Upper lobe of left lung (tissue), 4 donors: ENCODE data around the gene CCR2.
"Not testable (repeated sequence)": the region's sequence is repeated elsewhere in the genome, so short reads cannot be mapped to it uniquely, and the experiment has no call there.

Experiments used
- EP300 ChIP-seq, 4 donors: sonication (generic); formaldehyde crosslinking; IDR thresholded peaks; one replicate each; pipeline ENCODE4 v1.5.1; 2017; ENCODE audit warnings: antibody characterized with exemption in 4 of 4, control low read depth in 2 of 4
- POLR2A ChIP-seq, 4 donors: fragments of 450-650 bp; IDR thresholded peaks; one replicate each; pipeline ENCODE4 v1.5.1; 2016 to 2017; ENCODE audit warnings: antibody characterized with exemption in 4 of 4, mild to moderate bottlenecking in 2 of 4
- TF ChIP-seq, protein P1 (sequence below), 6 experiments: fragments of 450-650 bp in 4 of 6; fragments of 200-600 bp in 2 of 6; sonication (generic) in 2 of 6; IDR thresholded peaks; one replicate each; pipeline ENCODE4 v1.5.1; 2016 to 2019; ENCODE audit warnings: antibody characterized with exemption in 6 of 6

DNA sequence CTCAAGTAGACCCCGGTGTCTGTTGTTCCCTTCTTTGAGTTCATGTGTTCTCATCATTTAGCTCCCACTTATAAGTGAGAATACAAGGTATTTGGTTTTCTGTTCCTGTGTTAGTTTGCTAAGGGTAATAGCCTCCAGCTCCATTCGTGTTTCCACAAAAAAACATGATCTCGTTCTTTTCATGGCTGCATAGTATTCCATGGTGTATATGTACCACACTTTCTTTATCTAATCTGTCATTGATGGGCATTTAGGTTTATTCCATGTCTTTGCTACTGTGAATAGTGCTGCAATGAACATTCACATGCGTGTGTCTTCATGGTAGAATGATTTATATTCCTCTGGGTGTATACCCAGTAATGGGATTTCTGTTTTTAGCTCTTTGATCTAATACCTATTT is 49.0 kb downstream of the CCR2 start:
- TF ChIP-seq, protein P1, sequence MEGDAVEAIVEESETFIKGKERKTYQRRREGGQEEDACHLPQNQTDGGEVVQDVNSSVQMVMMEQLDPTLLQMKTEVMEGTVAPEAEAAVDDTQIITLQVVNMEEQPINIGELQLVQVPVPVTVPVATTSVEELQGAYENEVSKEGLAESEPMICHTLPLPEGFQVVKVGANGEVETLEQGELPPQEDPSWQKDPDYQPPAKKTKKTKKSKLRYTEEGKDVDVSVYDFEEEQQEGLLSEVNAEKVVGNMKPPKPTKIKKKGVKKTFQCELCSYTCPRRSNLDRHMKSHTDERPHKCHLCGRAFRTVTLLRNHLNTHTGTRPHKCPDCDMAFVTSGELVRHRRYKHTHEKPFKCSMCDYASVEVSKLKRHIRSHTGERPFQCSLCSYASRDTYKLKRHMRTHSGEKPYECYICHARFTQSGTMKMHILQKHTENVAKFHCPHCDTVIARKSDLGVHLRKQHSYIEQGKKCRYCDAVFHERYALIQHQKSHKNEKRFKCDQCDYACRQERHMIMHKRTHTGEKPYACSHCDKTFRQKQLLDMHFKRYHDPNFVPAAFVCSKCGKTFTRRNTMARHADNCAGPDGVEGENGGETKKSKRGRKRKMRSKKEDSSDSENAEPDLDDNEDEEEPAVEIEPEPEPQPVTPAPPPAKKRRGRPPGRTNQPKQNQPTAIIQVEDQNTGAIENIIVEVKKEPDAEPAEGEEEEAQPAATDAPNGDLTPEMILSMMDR (IDR thresholded peaks at IDR 0.05) = not testable (repeated sequence)
- TF ChIP-seq POLR2A, EP300 (IDR thresholded peaks at IDR 0.05): not testable (repeated sequence)
